NT2/D1 (cell line): Measurements from ENCODE around the gene TMEM175.
"Not testable (repeated sequence)": the region's sequence is repeated elsewhere in the genome, so short reads cannot be mapped to it uniquely, and the experiment has no call there.

Source experiments
- YY1 ChIP-seq: IDR thresholded peaks from 2 replicates; pipeline ENCODE4 v1.6.1; 2011; ENCODE audit not compliant: insufficient read length, insufficient read depth
- ZNF274 ChIP-seq: IDR thresholded peaks from 2 replicates; pipeline ENCODE4 v1.6.1; 2011; ENCODE audit warnings: mild to moderate bottlenecking, low read depth, low read length

DNA sequence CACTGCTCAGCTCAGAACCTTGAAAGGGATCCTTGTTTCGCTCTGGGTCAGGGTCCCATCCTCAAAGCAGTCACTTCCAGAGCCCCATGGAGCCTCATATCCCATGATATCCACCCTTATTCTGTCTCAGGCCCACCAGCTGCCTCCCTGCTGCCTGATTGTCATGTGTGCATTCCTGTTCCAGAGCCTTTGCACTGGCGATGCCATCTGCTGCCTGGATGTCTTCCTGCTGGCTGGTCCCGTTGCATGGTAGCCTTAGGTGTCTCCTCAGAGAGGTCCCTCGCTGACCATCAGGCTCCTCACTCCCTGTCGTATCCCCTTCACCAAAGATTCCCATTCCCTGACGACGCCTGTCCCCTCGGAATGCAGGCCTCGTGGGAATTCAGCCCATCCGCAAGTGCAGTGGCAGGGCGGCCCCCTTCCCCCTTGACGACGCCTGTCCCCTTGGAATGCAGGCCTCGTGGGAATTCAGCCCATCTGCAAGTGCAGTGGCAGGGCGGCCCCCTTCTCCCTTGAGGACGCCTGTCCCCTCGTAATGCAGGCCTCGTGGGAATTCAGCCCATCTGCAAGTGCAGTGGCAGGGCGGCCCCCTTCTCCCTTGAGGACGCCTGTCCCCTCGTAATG is 67.1 kb downstream of the TMEM175 start:
- not testable (repeated sequence) for TF ChIP-seq ZNF274, YY1
